Measurements from ENCODE around the gene FRMD5. TPM values are rescaled to one million over a fixed set of nuclear protein-coding genes. Genes with fewer than 3 reads are reported as not detected.

Gene FRMD5
- total RNA-seq, 1 donor from 2014 or later, result 0.12 TPM

- no peak for TF ChIP-seq CTCF (IDR thresholded peaks at IDR 0.05)
- Histone ChIP-seq H3K36me3 (no peaks in the 10 kb centered on the region), H3K4me3 (no peak overlapping the region), H3K27ac (no peak overlapping the region), H3K27me3 (ENCODE audit: low read depth) (no peaks in the 10 kb centered on the region), H3K4me1 (no peaks in the 10 kb centered on the region), H3K9me3 (no peaks in the 10 kb centered on the region)
- intact Hi-C loops (cut with DNase I), result no loop called here
- ATAC-seq (no peak), DNase-seq (no peak)
Observed at GRCh38 chr15:43966646-43967045, 228.4 kb downstream of the FRMD5 start.

GRCh38 chr15:43958861-43959330, 236.2 kb downstream of the FRMD5 start:
- no peak for TF ChIP-seq CTCF (IDR thresholded peaks at IDR 0.05)
- Histone ChIP-seq H3K4me1 (no peaks in the 10 kb centered on the region), H3K4me3 (no peak overlapping the region), H3K27ac (no peak overlapping the region), H3K27me3 (ENCODE audit: low read depth) (no peaks in the 10 kb centered on the region), H3K36me3 (no peaks in the 10 kb centered on the region), H3K9me3 (no peaks in the 10 kb centered on the region)
- DNase-seq (no peak), ATAC-seq (no peak)
- intact Hi-C loops (cut with DNase I), result no loop called here

- intact Hi-C loops (cut with DNase I), result no loop called here
- no peak for ATAC-seq
- H3K9me3 ChIP-seq, result no peaks in the 10 kb centered on the region
Observed at GRCh38 chr15:43957724-43958123, 237.3 kb downstream of the FRMD5 start.

GRCh38 chr15:43955140-43955539, 239.9 kb downstream of the FRMD5 start:
- no peak overlapping the region for H3K4me3 ChIP-seq
- no peaks in the 10 kb centered on the region for H3K36me3 ChIP-seq
- no peaks in the 10 kb centered on the region for H3K9me3 ChIP-seq
- ATAC-seq (no peak), DNase-seq (no peak)
- no peaks in the 10 kb centered on the region for H3K27me3 ChIP-seq (ENCODE audit: low read depth)
- no peak for TF ChIP-seq CTCF (IDR thresholded peaks at IDR 0.05)
- intact Hi-C loops (cut with DNase I), result no loop called here
- H3K4me1 ChIP-seq, result no peaks in the 10 kb centered on the region
- no peak overlapping the region for H3K27ac ChIP-seq

More at GRCh38 chr15:43957724-43958123, 237.3 kb downstream of the FRMD5 start:
- Histone ChIP-seq H3K4me1 (no peaks in the 10 kb centered on the region), H3K27ac (no peak overlapping the region), H3K36me3 (no peaks in the 10 kb centered on the region), H3K27me3 (ENCODE audit: low read depth) (no peaks in the 10 kb centered on the region), H3K4me3 (no peak overlapping the region)
- DNase-seq, result no peak
- TF ChIP-seq CTCF (IDR thresholded peaks at IDR 0.05), result no peak

- H3K36me3 ChIP-seq, result no peaks in the 10 kb centered on the region
- H3K4me1 ChIP-seq, result no peaks in the 10 kb centered on the region
- no peaks in the 10 kb centered on the region for H3K9me3 ChIP-seq
- no peak for DNase-seq
- H3K27ac ChIP-seq, result no peak overlapping the region
- no peak for TF ChIP-seq CTCF (IDR thresholded peaks at IDR 0.05)
- intact Hi-C loops (cut with DNase I), result no loop called here
- no peak for ATAC-seq
- no peaks in the 10 kb centered on the region for H3K27me3 ChIP-seq (ENCODE audit: low read depth)
- H3K4me3 ChIP-seq, result no peak overlapping the region
Observed at GRCh38 chr15:43954181-43954621, 240.9 kb downstream of the FRMD5 start.

GRCh38 chr15:43953402-43953801, 241.7 kb downstream of the FRMD5 start:
- H3K27me3 ChIP-seq (ENCODE audit: low read depth), result no peaks in the 10 kb centered on the region
- no peaks in the 10 kb centered on the region for H3K9me3 ChIP-seq
- H3K4me1 ChIP-seq, result no peaks in the 10 kb centered on the region
- no peak for ATAC-seq
- no peak overlapping the region for H3K27ac ChIP-seq
- no peak overlapping the region for H3K4me3 ChIP-seq
- intact Hi-C loops (cut with DNase I), result no loop called here
- H3K36me3 ChIP-seq, result no peaks in the 10 kb centered on the region
- TF ChIP-seq CTCF (IDR thresholded peaks at IDR 0.05), result no peak
- no peak for DNase-seq

Data from lower lobe of right lung (tissue), 2 donors.